H1 (cell line): ENCODE results near the gene VPS13C. TPM values are rescaled to one million over a fixed set of nuclear protein-coding genes. Genes with fewer than 3 reads are reported as not detected.

Experiments used
- CTCF ChIA-PET: fragments of 300-600 bp; sonication (Branson Sonifier 250); formaldehyde crosslinking; loops from one replicate; lab custom pipeline; 2021; ENCODE audit not compliant: partially characterized antibody; lab: Charles Lee
- POLR2A ChIA-PET: fragments of 300-600 bp; sonication (Branson Sonifier 250); formaldehyde crosslinking; loops from one replicate; lab custom pipeline; 2021; ENCODE audit warnings: inconsistent platforms; ENCODE audit not compliant: partially characterized antibody; lab: Charles Lee
- DNase-seq, 2 experiments: peaks; one replicate each; pipeline versions ENCODE4 v3.0.0 to v3.0.0-alpha.2; 2010 to 2022; ENCODE audit warnings: low spot score in 2 of 2, low read depth in 1 of 2, mixed read lengths in 1 of 2
- FAIRE-seq: peaks from 2 replicates; lab custom pipeline; 2011; peaks lifted over from hg19 to GRCh38; lab: Jason Lieb, UNC
- H2AFZ ChIP-seq: 2 replicates; pipeline ENCODE4 v1.8.1; 2012; ENCODE audit warnings: low read length, inconsistent platforms
- H2AK5ac ChIP-seq: 2 replicates; pipeline ENCODE4 v1.6.1; 2013; ENCODE audit warnings: low read depth, low read length
- H2BK120ac ChIP-seq: replicated peaks from 2 replicates; pipeline ENCODE3; 2013; ENCODE audit warnings: low read depth, low read length, inconsistent platforms
- H2BK12ac ChIP-seq: 2 replicates; pipeline ENCODE4 v1.6.1; 2013; ENCODE audit warnings: low read depth, low read length
- H2BK15ac ChIP-seq: 2 replicates; pipeline ENCODE4 v1.6.1; 2013; ENCODE audit warnings: low read length
- H2BK20ac ChIP-seq: 2 replicates; pipeline ENCODE4 v1.6.1; 2013; ENCODE audit warnings: low read length
- H2BK5ac ChIP-seq: 2 replicates; pipeline ENCODE4 v1.6.1; 2013; ENCODE audit warnings: low read depth, low read length
- H3K14ac ChIP-seq: 2 replicates; pipeline ENCODE4 v1.6.1; 2013; ENCODE audit warnings: inconsistent platforms; ENCODE audit not compliant: insufficient read length
- H3K18ac ChIP-seq: 2 replicates; pipeline ENCODE4 v1.6.1; 2013; ENCODE audit warnings: low read length; ENCODE audit errors: extremely low read depth
- H3K23ac ChIP-seq: 2 replicates; pipeline ENCODE4 v1.6.1; 2013; ENCODE audit warnings: inconsistent platforms; ENCODE audit not compliant: insufficient read length
- H3K23me2 ChIP-seq: 2 replicates; pipeline ENCODE4 v1.6.1; 2013; ENCODE audit warnings: low read depth, low read length
- H3K27ac ChIP-seq: 2 replicates; pipeline ENCODE4 v1.6.1; 2011; ENCODE audit warnings: low read depth, low read length, inconsistent platforms
- H3K27me3 ChIP-seq, 4 experiments: replicated peaks in 1 of 4; 1 replicate in 1 of 4; 2 replicates in 3 of 4; pipeline versions ENCODE4 v1.6.1 to v1.8.1; 2011 to 2013; ENCODE audit warnings: low read length in 3 of 4, mild to moderate bottlenecking in 3 of 4, inconsistent platforms in 2 of 4, mixed read lengths in 2 of 4, moderate library complexity in 1 of 4; ENCODE audit not compliant: control insufficient read depth in 3 of 4, insufficient read depth in 3 of 4; ENCODE audit errors: extremely low read depth in 1 of 4
- H3K36me3 ChIP-seq, 4 experiments: 2 replicates each; pipeline versions ENCODE4 v1.6.1 to v1.8.1; 2011 to 2013; ENCODE audit warnings: mild to moderate bottlenecking in 4 of 4, low read length in 3 of 4, moderate library complexity in 2 of 4, control low read depth in 1 of 4, inconsistent platforms in 1 of 4; ENCODE audit not compliant: insufficient read depth in 4 of 4, control insufficient read depth in 2 of 4
- H3K4ac ChIP-seq: replicated peaks from 2 replicates; pipeline ENCODE3; 2013; ENCODE audit warnings: low read length, low read depth, mixed read lengths, inconsistent platforms; ENCODE audit not compliant: insufficient read length
- H3K4me1 ChIP-seq, 4 experiments: replicated peaks in 1 of 4; 1 replicate in 1 of 4; 2 replicates in 3 of 4; pipeline versions ENCODE4 v1.6.1 to v1.8.1; 2011 to 2013; ENCODE audit warnings: low read length in 3 of 4, inconsistent platforms in 2 of 4, mixed read lengths in 1 of 4; ENCODE audit not compliant: insufficient read depth in 4 of 4, control insufficient read depth in 3 of 4
- H3K4me2 ChIP-seq, 2 experiments: 2 replicates each; pipeline versions ENCODE4 v1.6.1 to v1.8.1; 2011 to 2013; ENCODE audit warnings: low read depth in 2 of 2, low read length in 2 of 2, control low read depth in 1 of 2, inconsistent platforms in 1 of 2, mild to moderate bottlenecking in 1 of 2; ENCODE audit not compliant: insufficient read depth in 1 of 2
- H3K4me3 ChIP-seq, 4 experiments: fragments of 200-600, 300-600 bp in 1 of 4; sonication (generic), shearing (Covaris generic), sonication (Bioruptor Twin) in 1 of 4; 2 replicates each; pipeline versions ENCODE4 v1.5.1 to v1.8.1; 2011 to 2016; ENCODE audit warnings: low read length in 4 of 4, low read depth in 3 of 4, control low read depth in 2 of 4, inconsistent platforms in 2 of 4, mild to moderate bottlenecking in 2 of 4, mixed read lengths in 1 of 4, moderate library complexity in 1 of 4; ENCODE audit not compliant: insufficient read depth in 2 of 4; ENCODE audit errors: extremely low read depth in 1 of 4
- H3K56ac ChIP-seq: replicated peaks from 2 replicates; pipeline ENCODE3; 2013; ENCODE audit warnings: low read depth, mild to moderate bottlenecking, mixed read lengths, low read length, inconsistent platforms; ENCODE audit not compliant: insufficient read length
- H3K79me1 ChIP-seq: 2 replicates; pipeline ENCODE4 v1.6.1; 2013; ENCODE audit warnings: low read depth, low read length, control low read depth
- H3K79me2 ChIP-seq, 2 experiments: 2 replicates each; pipeline versions ENCODE4 v1.6.1 to v1.8.1; 2012 to 2013; ENCODE audit warnings: low read length in 2 of 2, mild to moderate bottlenecking in 2 of 2, inconsistent platforms in 1 of 2; ENCODE audit not compliant: insufficient read depth in 2 of 2, control insufficient read depth in 1 of 2
- H3K9ac ChIP-seq, 4 experiments: replicated peaks in 1 of 4; 1 replicate in 1 of 4; 2 replicates in 3 of 4; pipeline versions ENCODE4 v1.6.1 to v1.8.1; 2011 to 2013; ENCODE audit warnings: low read depth in 3 of 4, low read length in 3 of 4, control low read depth in 2 of 4, mild to moderate bottlenecking in 2 of 4, moderate library complexity in 2 of 4, inconsistent platforms in 1 of 4; ENCODE audit errors: extremely low read depth in 1 of 4
- H3K9me3 ChIP-seq, 2 experiments: 2 replicates each; pipeline versions ENCODE4 v1.6.1 to v1.8.1; 2012 to 2013; ENCODE audit warnings: mild to moderate bottlenecking in 2 of 2, moderate library complexity in 2 of 2, control low read depth in 1 of 2, inconsistent platforms in 1 of 2, low read depth in 1 of 2, low read length in 1 of 2, mixed read lengths in 1 of 2; ENCODE audit not compliant: insufficient read depth in 2 of 2
- H4K20me1 ChIP-seq, 2 experiments: replicated peaks in 1 of 2; 2 replicates each; pipeline versions ENCODE3 to v1.8.1; 2011 to 2013; ENCODE audit warnings: inconsistent platforms in 2 of 2, low read length in 2 of 2, mild to moderate bottlenecking in 1 of 2; ENCODE audit not compliant: insufficient read depth in 2 of 2, control insufficient read depth in 1 of 2
- H4K5ac ChIP-seq: 2 replicates; pipeline ENCODE4 v1.6.1; 2013; ENCODE audit warnings: low read length, low read depth, mixed read lengths, inconsistent platforms; ENCODE audit not compliant: insufficient read length
- H4K8ac ChIP-seq: 2 replicates; pipeline ENCODE4 v1.8.0; 2013; ENCODE audit warnings: mild to moderate bottlenecking, moderate library complexity, low read length, inconsistent platforms; ENCODE audit not compliant: insufficient read depth; ENCODE audit errors: extremely low read depth
- H4K91ac ChIP-seq: replicated peaks from 2 replicates; pipeline ENCODE3; 2013; ENCODE audit warnings: low read length, mixed read lengths, inconsistent platforms; ENCODE audit not compliant: insufficient read length
- ASH2L ChIP-seq: fragments of 200-600, 300-600 bp; sonication (generic); IDR thresholded peaks from one replicate; pipeline ENCODE4 v1.7.1; 2017; ENCODE audit warnings: low read length
- BACH1 ChIP-seq: IDR thresholded peaks from 2 replicates; pipeline ENCODE4 v1.6.1; 2012; ENCODE audit warnings: low read length, improper control_type of control experiment
- CHD2 ChIP-seq: IDR thresholded peaks from 2 replicates; pipeline ENCODE4 v1.6.1; 2012; ENCODE audit warnings: low read length, improper control_type of control experiment
- EZH2 ChIP-seq: fragments of 200-600 bp; sonication (generic); IDR thresholded peaks from 2 replicates; pipeline ENCODE4 v1.7.1; 2012; ENCODE audit warnings: low read depth, mild to moderate bottlenecking, moderate library complexity, low read length, inconsistent platforms; ENCODE audit not compliant: severe bottlenecking
- GTF2F1 ChIP-seq: IDR thresholded peaks from 2 replicates; pipeline ENCODE4 v1.6.1; 2012; ENCODE audit warnings: low read depth, low read length, improper control_type of control experiment, borderline replicate concordance
- HDAC6 ChIP-seq: IDR thresholded peaks from one replicate; pipeline ENCODE4 v1.7.1; 2012; ENCODE audit warnings: low read depth, mild to moderate bottlenecking, inconsistent platforms, low read length, moderate library complexity
- KDM5A ChIP-seq: fragments of 200-600 bp; IDR thresholded peaks from 2 replicates; pipeline ENCODE4 v1.7.1; 2012; ENCODE audit warnings: mild to moderate bottlenecking, low read length, inconsistent platforms, mixed read lengths
- RFX5 ChIP-seq: IDR thresholded peaks from 2 replicates; pipeline ENCODE4 v1.6.1; 2011; ENCODE audit warnings: low read depth, low read length, improper control_type of control experiment, borderline replicate concordance
- SIX5 ChIP-seq: IDR thresholded peaks from 2 replicates; pipeline ENCODE4 v1.6.1; 2011; ENCODE audit warnings: mild to moderate bottlenecking, low read depth, low read length
- TAF7 ChIP-seq: optimal IDR thresholded peaks from 2 replicates; pipeline ENCODE3; 2011; ENCODE audit warnings: low read depth, mild to moderate bottlenecking, inconsistent platforms, low read length, moderate library complexity, borderline replicate concordance
- WGBS, 2 experiments: shearing (Covaris generic) in 1 of 2; methylation state at CpG; one replicate each; pipeline versions ENCODE4 v1.1.6 to v1.1.7; 2013 to 2015; ENCODE audit warnings: low lambda C conversion rate in 2 of 2, mixed read lengths in 2 of 2, inconsistent platforms in 1 of 2, low coverage in 1 of 2, missing lambda C conversion rate in 1 of 2; ENCODE audit not compliant: insufficient replicate concordance in 2 of 2, insufficient coverage in 1 of 2, insufficient read length in 1 of 2; ENCODE audit errors: extremely low coverage in 1 of 2, missing lambda C conversion rate in 1 of 2; 5-methylcytosine and 5-hydroxymethylcytosine counted together
- polyA plus RNA-seq, 7 experiments: library from polyadenylated mRNA; depleted of rRNA in 3 of 7; stranded (reverse) in 5 of 7; unstranded in 2 of 7; fragments of >200 nt in 5 of 7; fragments of 200-250 nt in 2 of 7; gene quantifications; 1 replicate in 5 of 7; 2 replicates in 1 of 7; 4 replicates in 1 of 7; pipeline versions ENCODE4 v1.2.1 to v1.2.3, GENCODE V29; 2011 to 2013; ENCODE audit warnings: missing spikeins in 2 of 7, mixed read lengths in 2 of 7
- total RNA-seq: library from RNA; stranded (reverse); fragmentation: NEBNext Ultra II Directional; extraction: Animal tissue kit (Norgen Biotek cat#: 25700); gene quantifications from 2 replicates; pipeline ENCODE4 v1.2.1, GENCODE V29; 2021

The VPS13C gene
- total and polyA plus RNA-seq, 2 of the 8 experiments (the other 6 are each of a cell fraction or from before 2014, with no cell fraction given): 4.8 to 18.8 TPM

- no peaks in the 10 kb centered on the region for H3K9me3 ChIP-seq
- H3K4ac ChIP-seq: no peak overlapping the region
- TF ChIP-seq SIX5 (no peak), BACH1 (no peak), EZH2 (no peak), TAF7 (no peak), KDM5A (no peak), RFX5 (no peak), GTF2F1 (no peak), HDAC6 (no peak), CHD2 (no peak), ASH2L (no peak)
- no peaks in the 10 kb centered on the region for H3K79me2 ChIP-seq
- no peaks in the 10 kb centered on the region for H3K23me2 ChIP-seq
- H4K20me1 ChIP-seq: no peaks in the 10 kb centered on the region
- H3K18ac ChIP-seq: no peak overlapping the region
- no peak overlapping the region for H2AFZ ChIP-seq
- H3K36me3 ChIP-seq: no peaks in the 10 kb centered on the region
- no peak overlapping the region for H2BK12ac ChIP-seq
- H3K4me3 ChIP-seq: no peak overlapping the region
- no peaks in the 10 kb centered on the region for H3K27me3 ChIP-seq
- no peak overlapping the region for H3K23ac ChIP-seq
- DNase-seq: no peak
- H3K4me1 ChIP-seq: peaks cover 0 to 3% (median 1%) of the 10 kb centered on the region in 4 experiments; a peak in 3 of 7 replicates
- no peak overlapping the region for H2BK20ac ChIP-seq
- no peak overlapping the region for H3K4me2 ChIP-seq
- 83% methylated on average over 3 of the region's 3 CpGs; no CpG with 5 or more reads in 1 of the 2 experiments for WGBS, 2 experiments
- H2BK5ac ChIP-seq: no peak overlapping the region
- POLR2A ChIA-PET: no interaction called here
- no peak overlapping the region for H4K91ac ChIP-seq
- no peak overlapping the region for H4K8ac ChIP-seq
- H2AK5ac ChIP-seq: no peak overlapping the region
- CTCF ChIA-PET: interaction anchor here (0.7 to 2.3 kb wide), 3 partner anchors 10 to 877 kb away, joined by 4 to 9 read pairs (median 5); no protein-coding TSS in a partner anchor
- no peak overlapping the region for H3K9ac ChIP-seq
- no peak overlapping the region for H4K5ac ChIP-seq
- H2BK120ac ChIP-seq: no peak overlapping the region
- no peak for FAIRE-seq
- H3K14ac ChIP-seq: no peak overlapping the region
- no peak overlapping the region for H3K56ac ChIP-seq
- H3K27ac ChIP-seq: no peak overlapping the region
- H3K79me1 ChIP-seq: no peaks in the 10 kb centered on the region
- no peak overlapping the region for H2BK15ac ChIP-seq
These were observed 237.7 kb downstream of the VPS13C start for GRCh38 chr15:61822511-61822910.
